GM18505 (cell line): ENCODE measurements around the gene DAPL1.

Experiments used
- ATAC-seq: cut with Tn5 transposase; IDR thresholded peaks from one replicate; pipeline ENCODE4 v1.9.1; 2021; ENCODE audit not compliant: unreplicated experiment
- POLR2A ChIP-seq: IDR thresholded peaks from 4 replicates; pipeline ENCODE4 v1.6.1; 2011; ENCODE audit warnings: borderline replicate concordance; ENCODE audit not compliant: insufficient read depth, insufficient read length; ENCODE audit errors: extremely low read depth

DAPL1 gene

DNA sequence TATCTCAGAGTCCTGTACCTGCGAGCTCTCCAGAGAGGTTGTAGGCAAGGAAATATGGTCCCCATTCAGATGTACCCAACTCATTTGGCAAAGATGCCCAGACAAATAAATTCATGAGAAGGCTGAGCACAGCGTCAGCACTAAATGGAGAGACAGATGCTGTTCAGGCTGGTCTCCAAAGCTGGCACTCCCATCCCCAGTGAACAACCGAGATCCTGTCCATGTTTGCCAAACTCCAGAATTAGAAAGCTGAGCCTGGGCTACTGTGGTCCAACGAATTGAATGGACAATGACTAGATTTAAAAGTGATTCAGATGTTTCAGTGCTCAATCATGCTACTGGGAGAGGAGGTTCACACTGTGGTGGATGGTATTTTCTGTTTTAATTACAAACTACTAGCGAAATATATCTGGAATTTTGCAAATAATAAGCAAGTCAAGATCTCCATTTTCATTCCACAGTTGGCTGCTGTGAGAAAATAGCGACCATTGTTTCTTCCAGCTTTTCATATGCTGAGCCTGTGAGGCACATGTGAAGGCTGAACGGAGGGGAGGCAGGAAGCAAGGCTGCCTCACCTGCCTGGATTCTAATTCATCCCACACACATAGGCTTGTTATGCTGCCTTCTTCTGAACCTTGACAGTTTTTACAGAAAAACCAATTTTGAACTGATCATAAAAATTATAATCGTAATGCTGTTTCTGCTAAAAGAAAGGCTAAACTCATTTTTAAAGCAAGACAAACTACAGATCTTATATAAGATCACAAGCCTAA lies 22.6 kb upstream of the DAPL1 start:
- no peak for TF ChIP-seq POLR2A
- ATAC-seq, result no peak

DNA sequence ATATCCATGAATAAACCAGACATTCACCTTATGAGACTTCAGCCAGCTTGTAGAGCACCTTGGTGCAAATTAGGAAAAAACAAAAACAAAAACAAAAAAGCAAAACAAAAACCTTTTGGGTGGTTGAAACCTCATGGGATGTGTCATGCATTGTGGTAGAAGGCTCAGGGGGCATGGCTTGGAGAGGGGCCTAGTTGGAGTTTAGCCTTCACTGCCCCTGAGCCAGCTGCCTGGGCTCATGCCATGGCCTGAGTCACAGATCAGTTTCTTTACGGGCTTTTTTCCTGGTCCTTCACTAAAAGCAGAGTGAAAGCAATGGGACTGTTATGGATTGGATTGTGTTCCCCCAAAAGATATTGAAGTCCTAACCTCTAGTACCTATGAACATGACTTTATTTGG lies 22.0 kb upstream of the DAPL1 start:
- no peak for ATAC-seq

DNA sequence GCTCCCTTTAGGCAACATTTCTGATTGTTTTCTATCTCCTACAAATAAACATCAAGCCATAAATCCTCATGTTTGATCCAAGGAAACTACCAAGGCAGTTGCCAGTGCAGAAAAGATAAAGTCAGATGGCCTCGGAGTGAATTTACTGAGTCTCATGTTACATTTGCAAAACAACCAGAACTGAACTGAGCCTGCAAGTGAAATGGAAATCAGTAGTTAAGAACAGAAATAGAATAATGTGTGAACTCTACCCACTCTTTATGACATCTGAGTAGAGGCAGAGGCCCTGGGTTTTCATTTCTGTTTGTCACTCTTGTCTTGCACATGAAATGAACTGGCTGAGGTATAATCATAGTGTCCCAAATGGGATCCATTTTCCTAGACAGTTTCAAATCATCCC lies 20.4 kb upstream of the DAPL1 start:
- ATAC-seq, result no peak
- no peak for TF ChIP-seq POLR2A

More for the DNA sequence above, 22.0 kb upstream of the DAPL1 start:
- TF ChIP-seq POLR2A, result no peak

DNA sequence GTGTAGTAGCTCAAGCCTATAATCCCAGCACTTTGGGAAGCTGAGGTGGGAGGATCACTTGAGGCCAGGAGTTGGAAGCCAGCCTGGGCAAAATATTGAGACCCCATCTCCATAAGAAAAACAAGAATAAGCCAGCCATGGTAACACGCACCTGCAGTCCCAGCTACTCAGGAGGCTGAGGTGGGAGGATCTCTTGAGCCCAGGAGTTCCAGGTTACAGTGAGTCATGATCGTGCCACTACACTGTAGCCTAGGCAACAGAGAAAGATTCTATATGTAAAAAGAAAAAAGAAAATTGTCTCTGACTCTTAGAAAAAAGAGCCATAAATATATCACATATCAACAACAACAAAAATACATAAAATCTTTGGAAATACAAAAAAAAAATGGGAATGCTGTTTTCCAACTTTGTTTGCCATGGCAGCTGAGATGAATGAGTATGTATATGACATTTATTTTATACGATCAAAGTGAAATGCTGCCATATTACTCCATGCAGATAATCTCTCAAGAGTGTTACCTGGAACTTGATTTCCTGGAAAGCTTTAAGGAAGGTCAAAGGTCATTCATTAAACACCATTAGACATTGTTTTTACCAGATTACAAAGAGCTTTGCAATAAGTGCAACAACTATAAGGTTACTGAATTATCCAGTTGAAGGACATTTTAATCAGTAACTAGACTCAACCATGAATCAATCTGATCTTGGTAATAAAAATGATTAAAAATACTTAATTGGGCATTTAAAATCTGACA lies 19.7 kb upstream of the DAPL1 start:
- no peak for ATAC-seq
- TF ChIP-seq POLR2A, result no peak

DNA sequence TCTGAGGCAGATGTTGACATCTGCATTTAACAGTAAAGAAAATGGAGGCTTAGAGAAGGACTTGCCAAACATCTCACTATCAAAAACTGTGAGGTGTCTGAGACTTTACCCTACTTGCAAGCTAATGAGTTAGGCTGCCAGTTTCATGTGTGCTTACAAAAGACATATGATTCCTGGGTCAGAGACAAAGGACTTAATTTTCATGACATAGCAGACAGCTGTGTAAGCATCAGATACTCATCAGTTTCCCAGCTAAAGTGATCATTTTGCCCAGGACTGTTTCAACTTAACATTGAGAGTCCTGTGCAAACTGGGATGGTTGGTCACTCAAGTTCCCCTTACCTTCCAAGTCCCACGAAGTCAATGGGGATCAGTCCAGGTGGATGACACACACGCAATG lies 18.9 kb upstream of the DAPL1 start:
- no peak for ATAC-seq

DNA sequence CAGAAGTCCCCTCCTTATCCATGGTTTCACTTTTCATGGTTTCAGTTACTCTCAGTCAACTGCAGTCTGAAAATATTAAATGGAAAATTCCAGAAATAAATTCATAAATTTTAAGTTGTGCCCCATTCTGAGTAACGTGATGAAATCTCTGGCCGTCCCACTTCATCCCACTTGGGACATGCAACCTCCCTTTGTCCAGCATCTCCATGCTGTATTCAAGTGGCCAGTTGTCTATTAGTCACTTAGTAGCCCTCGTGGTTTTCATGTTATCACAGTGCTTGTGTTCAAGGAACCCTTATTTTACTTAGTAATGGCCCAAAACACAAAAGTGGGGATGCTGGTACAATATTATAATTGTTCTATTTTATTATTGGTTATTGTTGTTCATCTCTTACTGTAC lies 18.0 kb upstream of the DAPL1 start:
- TF ChIP-seq POLR2A, result no peak
- ATAC-seq, result no peak

More for the DNA sequence above, 18.9 kb upstream of the DAPL1 start:
- TF ChIP-seq POLR2A, result no peak

DNA sequence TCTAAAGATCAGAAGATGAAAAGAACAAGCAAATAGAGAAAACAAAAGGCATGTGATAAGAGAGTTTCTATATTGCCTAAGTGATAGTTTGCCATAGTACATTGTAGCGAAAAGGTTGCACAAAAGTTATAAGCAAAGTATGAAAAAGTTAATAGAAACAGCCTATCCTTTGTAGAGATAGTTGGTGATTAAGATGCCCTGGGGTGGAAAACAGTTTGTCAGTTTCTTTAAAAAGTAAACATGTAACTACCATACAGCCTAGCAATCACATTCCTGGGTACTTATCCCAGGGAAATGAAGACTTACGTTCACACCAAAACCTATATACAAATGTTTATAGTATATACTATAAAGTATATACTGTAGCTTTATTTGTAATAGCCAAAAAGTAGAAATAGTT lies 16.9 kb upstream of the DAPL1 start:
- no peak for TF ChIP-seq POLR2A
- ATAC-seq, result no peak

DNA sequence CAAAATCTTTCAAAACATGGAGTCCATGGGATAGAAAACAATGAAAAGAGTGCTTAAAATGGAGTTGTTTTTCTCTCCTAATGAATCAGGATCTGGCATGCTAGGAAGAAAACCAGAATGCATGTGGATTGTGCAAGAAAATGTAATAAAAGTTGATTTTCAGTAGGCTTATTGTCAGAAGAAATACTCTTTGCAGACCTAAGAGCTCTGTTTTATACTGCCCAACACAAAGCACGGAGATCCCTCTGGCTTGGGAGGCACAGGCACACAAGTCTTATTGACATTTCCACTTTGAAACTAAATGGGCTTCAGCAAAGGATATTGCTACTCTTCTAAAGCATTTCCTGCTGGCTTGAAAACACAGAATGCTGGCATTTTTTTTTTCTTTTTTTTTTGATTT lies 15.5 kb upstream of the DAPL1 start:
- TF ChIP-seq POLR2A, result no peak
- no peak for ATAC-seq

DNA sequence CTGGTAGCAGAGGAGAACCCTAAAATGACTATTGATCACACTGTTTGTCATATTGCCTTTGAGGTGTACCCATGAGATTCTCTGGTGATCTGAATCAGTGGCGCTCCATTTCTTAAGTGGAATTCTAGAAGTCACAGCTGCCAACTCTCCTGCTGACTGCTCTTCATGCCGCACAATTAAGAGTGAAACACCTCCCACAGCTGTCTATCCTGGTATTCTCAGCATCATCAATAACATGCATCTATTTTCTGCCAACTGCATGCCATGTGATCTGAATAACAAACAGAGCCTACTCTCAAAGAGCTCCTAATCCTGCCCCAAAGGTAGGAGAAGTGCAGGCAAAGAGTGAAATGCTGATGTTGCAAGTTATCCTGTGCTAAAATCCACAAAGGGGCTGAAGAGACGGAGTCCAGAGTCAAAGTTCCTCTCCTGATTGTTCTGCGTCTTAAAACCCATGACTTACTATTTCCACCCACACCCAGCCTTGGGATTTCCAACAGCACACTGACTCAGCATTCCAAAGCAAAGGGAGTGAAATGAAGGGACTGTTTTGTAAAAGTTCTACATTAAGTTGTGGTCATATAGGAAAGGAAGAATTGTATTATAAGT lies 13.7 kb upstream of the DAPL1 start:
- no peak for TF ChIP-seq POLR2A

DNA sequence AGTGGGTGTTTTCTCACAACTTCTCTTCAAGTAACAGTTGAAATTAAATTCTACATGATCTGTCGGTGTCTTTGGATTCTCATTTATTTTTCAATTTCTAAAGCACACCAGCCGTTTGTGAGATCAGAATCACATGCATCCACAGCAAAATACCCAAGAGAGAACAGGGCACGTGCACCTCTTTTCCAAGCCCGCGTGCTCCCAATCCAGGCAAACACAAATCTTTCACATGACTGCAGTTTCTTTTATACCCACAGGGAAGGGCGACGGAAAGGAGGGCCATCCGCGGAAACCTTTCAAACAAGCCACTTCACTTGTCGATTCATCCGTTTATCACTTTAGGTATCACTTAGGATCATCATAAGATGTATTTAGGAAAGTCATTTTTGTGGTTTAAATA lies 13.0 kb upstream of the DAPL1 start:
- ATAC-seq, result no peak
- TF ChIP-seq POLR2A, result no peak

More for the DNA sequence above, 13.7 kb upstream of the DAPL1 start:
- ATAC-seq, result no peak

DNA sequence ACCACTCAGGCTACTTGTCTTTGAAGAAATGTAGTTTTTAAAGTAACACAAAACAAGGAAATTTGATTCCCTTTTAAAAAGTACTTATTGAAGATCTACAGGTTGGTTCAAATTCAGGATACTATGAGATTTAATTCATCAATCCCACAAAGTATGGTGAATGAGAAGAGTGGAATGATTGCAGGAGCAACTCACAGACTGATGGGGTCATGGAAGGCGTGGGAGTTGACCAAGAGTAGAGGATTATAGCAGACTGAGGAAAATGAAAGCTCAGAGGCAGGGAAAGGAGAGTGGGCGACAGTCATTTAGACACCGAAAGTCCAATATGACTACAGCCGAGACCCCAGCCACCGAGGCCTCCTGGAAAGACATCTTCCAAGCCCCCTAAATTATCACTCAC lies 12.5 kb upstream of the DAPL1 start:
- no peak for TF ChIP-seq POLR2A
- no peak for ATAC-seq

DNA sequence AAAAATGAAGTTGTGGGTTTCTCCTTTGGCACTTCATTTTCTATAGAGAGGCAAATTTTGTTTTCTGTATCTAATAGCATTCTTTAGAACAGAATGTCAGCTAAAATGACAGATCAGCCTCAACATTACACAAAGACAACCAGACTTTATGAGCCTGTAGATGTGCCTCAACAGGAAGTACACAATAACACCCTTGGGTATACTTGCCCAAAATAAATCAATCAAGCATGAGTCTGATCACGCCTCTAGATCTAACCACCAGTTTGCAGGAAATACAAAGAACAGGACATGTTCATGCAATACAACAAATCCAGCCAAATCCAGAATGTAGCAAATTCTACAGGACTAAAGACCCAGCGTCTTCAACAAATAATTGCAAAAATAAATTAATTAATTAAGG lies 11.2 kb upstream of the DAPL1 start:
- no peak for TF ChIP-seq POLR2A
- no peak for ATAC-seq

DNA sequence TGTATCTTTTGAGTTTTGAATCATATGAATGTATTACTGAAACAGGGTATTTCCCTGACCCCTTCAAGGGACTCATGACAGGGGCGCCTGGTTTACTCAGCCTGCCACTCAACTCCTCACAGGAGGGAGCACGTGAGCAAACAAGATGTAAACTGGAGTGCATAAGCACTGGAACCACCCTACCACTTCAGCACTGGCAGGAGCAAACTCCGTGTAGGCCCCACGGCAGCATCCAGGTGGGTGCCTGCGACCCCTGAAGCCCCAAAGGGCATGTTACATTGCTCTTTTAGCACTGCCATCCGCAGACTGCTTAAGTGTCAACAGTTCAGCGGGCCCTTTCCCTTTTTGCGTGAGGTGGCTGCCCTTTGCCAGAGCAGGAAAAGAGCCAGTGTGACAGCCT lies 8.2 kb upstream of the DAPL1 start:
- TF ChIP-seq POLR2A, result no peak

DNA sequence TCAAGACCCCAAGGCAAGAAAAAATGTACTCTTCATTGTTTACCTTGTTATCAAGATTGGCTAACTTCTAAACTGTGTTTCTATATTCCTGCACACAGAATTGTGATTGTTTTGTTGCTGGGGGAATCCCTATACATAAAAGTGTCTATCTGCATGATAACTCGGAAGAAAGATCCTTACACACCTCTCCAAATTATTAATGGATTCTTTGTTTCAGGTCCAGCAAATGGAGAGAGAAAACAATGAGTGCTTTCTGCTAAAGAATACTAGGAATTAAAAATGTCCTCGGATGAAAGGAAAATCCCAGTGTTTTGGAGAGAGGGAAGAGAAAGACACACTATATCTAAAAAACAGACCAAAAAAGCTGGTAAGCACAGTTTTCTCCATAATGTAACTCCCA lies 6.2 kb upstream of the DAPL1 start:
- TF ChIP-seq POLR2A, result no peak
- ATAC-seq, result no peak

More for the DNA sequence above, 8.2 kb upstream of the DAPL1 start:
- no peak for ATAC-seq
